Measurements from ENCODE around the gene SLC26A1.
A peak's percentile ranks its signal among the peaks of the same experiment; 100 is the strongest.

The SLC26A1 gene

GRCh38 chr4:1006856-1007255 is 13.7 kb upstream of the SLC26A1 start:
- no peak for DNase-seq (ENCODE audit: low spot score)
- WGBS, 2 donors (ENCODE audit: extremely low coverage in 2 of 2, insufficient read length in 2 of 2, insufficient replicate concordance in 1 of 2): no CpG with 5 or more reads among the region's 5 CpGs
- H2BK15ac ChIP-seq (ENCODE audit: low read length): no peak overlapping the region

GRCh38 chr4:1004557-1005485 is 11.6 kb upstream of the SLC26A1 start:
- Histone ChIP-seq H3K27me3 (ENCODE audit: control insufficient read depth in 3 of 3, insufficient read depth in 3 of 3, low read depth in 1 of 3, low read length in 3 of 3) (peaks cover 29 to 89% (median 81%) of the 10 kb centered on the region in 3 experiments), H3K4me2 (ENCODE audit: insufficient read depth, low read length, poor library complexity, severe bottlenecking) (no peak overlapping the region), H3K79me1 (ENCODE audit: low read depth, low read length) (no peaks in the 10 kb centered on the region), H3K27ac (replicated peaks; ENCODE audit: low read length) (no peak overlapping the region), H3K4me1 (ENCODE audit: control insufficient read depth in 2 of 2, insufficient read depth in 1 of 2, low read depth in 1 of 2, low read length in 2 of 2) (peaks cover 7 to 11% of the 10 kb centered on the region in 2 donors), H2BK120ac (ENCODE audit: low read depth, low read length) (no peak overlapping the region), H3K4me3 (ENCODE audit: low read length in 2 of 2) (no peak overlapping the region), H2BK12ac (ENCODE audit: low read length) (no peak overlapping the region), H4K8ac (ENCODE audit: low read depth, low read length) (no peak overlapping the region), H3K9ac (ENCODE audit: low read depth, low read length, poor library complexity) (no peak overlapping the region), H3K18ac (ENCODE audit: low read length) (no peak overlapping the region), H3K23ac (ENCODE audit: low read depth, low read length, poor library complexity) (no peak overlapping the region), H3K4ac (ENCODE audit: low read length) (no peak overlapping the region), H3K9me3 (replicated peaks in 1 of 2; ENCODE audit: control insufficient read depth in 2 of 2, insufficient read depth in 1 of 2, low read depth in 1 of 2, low read length in 2 of 2) (peaks cover 4% of the 10 kb centered on the region in 2 donors), H3K14ac (ENCODE audit: low read length) (no peak overlapping the region), H4K91ac (ENCODE audit: low read depth, low read length, poor library complexity) (no peak overlapping the region), H3K36me3 (replicated peaks in 1 of 2; ENCODE audit: control insufficient read depth in 2 of 2, insufficient read depth in 2 of 2, low read length in 2 of 2) (no peaks in the 10 kb centered on the region), H2AFZ (ENCODE audit: low read length) (no peak overlapping the region), H2BK5ac (ENCODE audit: low read length) (no peak overlapping the region), H2AK5ac (ENCODE audit: low read depth, low read length) (peak overlapping the region; percentile 2), H2BK15ac (ENCODE audit: low read length) (peak overlapping the region; percentile 5)
- no CpG with 5 or more reads among the region's 25 CpGs for WGBS, 2 donors (ENCODE audit: extremely low coverage in 2 of 2, insufficient read length in 2 of 2, insufficient replicate concordance in 1 of 2)
- DNase-seq (ENCODE audit: low spot score): no peak

More at GRCh38 chr4:1006856-1007255, 13.7 kb upstream of the SLC26A1 start:
- no peak overlapping the region for H3K14ac ChIP-seq (ENCODE audit: low read length)
- no peak overlapping the region for H2BK12ac ChIP-seq (ENCODE audit: low read length)
- H3K27me3 ChIP-seq (ENCODE audit: control insufficient read depth in 3 of 3, insufficient read depth in 3 of 3, low read depth in 1 of 3, low read length in 3 of 3): peaks cover 30 to 81% (median 74%) of the 10 kb centered on the region in 3 experiments
- H2BK120ac ChIP-seq (ENCODE audit: low read depth, low read length): no peak overlapping the region
- H4K91ac ChIP-seq (ENCODE audit: low read depth, low read length, poor library complexity): no peak overlapping the region
- H3K4me1 ChIP-seq (ENCODE audit: control insufficient read depth in 2 of 2, insufficient read depth in 1 of 2, low read depth in 1 of 2, low read length in 2 of 2): peaks cover 8 to 19% of the 10 kb centered on the region in 2 donors
- H3K9ac ChIP-seq (ENCODE audit: low read depth, low read length, poor library complexity): no peak overlapping the region
- H3K36me3 ChIP-seq (replicated peaks in 1 of 2; ENCODE audit: control insufficient read depth in 2 of 2, insufficient read depth in 2 of 2, low read length in 2 of 2): no peaks in the 10 kb centered on the region
- H2BK5ac ChIP-seq (ENCODE audit: low read length): no peak overlapping the region
- H3K4me3 ChIP-seq (ENCODE audit: low read length in 2 of 2): no peak overlapping the region
- peaks cover 0 to 4% of the 10 kb centered on the region in 2 donors for H3K9me3 ChIP-seq (replicated peaks in 1 of 2; ENCODE audit: control insufficient read depth in 2 of 2, insufficient read depth in 1 of 2, low read depth in 1 of 2, low read length in 2 of 2)
- H3K23ac ChIP-seq (ENCODE audit: low read depth, low read length, poor library complexity): no peak overlapping the region
- no peaks in the 10 kb centered on the region for H3K79me1 ChIP-seq (ENCODE audit: low read depth, low read length)
- no peak overlapping the region for H3K4me2 ChIP-seq (ENCODE audit: insufficient read depth, low read length, poor library complexity, severe bottlenecking)
- no peak overlapping the region for H3K4ac ChIP-seq (ENCODE audit: low read length)
- H4K8ac ChIP-seq (ENCODE audit: low read depth, low read length): no peak overlapping the region
- no peak overlapping the region for H2AFZ ChIP-seq (ENCODE audit: low read length)
- no peak overlapping the region for H2AK5ac ChIP-seq (ENCODE audit: low read depth, low read length)
- H3K27ac ChIP-seq (replicated peaks; ENCODE audit: low read length): no peak overlapping the region
- no peak overlapping the region for H3K18ac ChIP-seq (ENCODE audit: low read length)

GRCh38 chr4:1004071-1004418 is 10.8 kb upstream of the SLC26A1 start:
- peaks cover 4 to 6% of the 10 kb centered on the region in 2 donors for H3K9me3 ChIP-seq (replicated peaks in 1 of 2; ENCODE audit: control insufficient read depth in 2 of 2, insufficient read depth in 1 of 2, low read depth in 1 of 2, low read length in 2 of 2)
- H3K23ac ChIP-seq (ENCODE audit: low read depth, low read length, poor library complexity): peak overlapping the region; percentile 85
- H4K91ac ChIP-seq (ENCODE audit: low read depth, low read length, poor library complexity): no peak overlapping the region
- no peak overlapping the region for H3K4me2 ChIP-seq (ENCODE audit: insufficient read depth, low read length, poor library complexity, severe bottlenecking)
- H3K79me1 ChIP-seq (ENCODE audit: low read depth, low read length): no peaks in the 10 kb centered on the region
- H2BK120ac ChIP-seq (ENCODE audit: low read depth, low read length): no peak overlapping the region
- H2BK15ac ChIP-seq (ENCODE audit: low read length): peak overlapping the region; percentile 96
- H3K9ac ChIP-seq (ENCODE audit: low read depth, low read length, poor library complexity): no peak overlapping the region
- H3K27ac ChIP-seq (replicated peaks; ENCODE audit: low read length): no peak overlapping the region
- H3K4ac ChIP-seq (ENCODE audit: low read length): no peak overlapping the region
- peak overlapping the region; percentile 97 for H3K14ac ChIP-seq (ENCODE audit: low read length)
- no peaks in the 10 kb centered on the region for H3K36me3 ChIP-seq (replicated peaks in 1 of 2; ENCODE audit: control insufficient read depth in 2 of 2, insufficient read depth in 2 of 2, low read length in 2 of 2)
- DNase-seq (ENCODE audit: low spot score): no peak
- peaks cover 29 to 92% (median 81%) of the 10 kb centered on the region in 3 experiments for H3K27me3 ChIP-seq (ENCODE audit: control insufficient read depth in 3 of 3, insufficient read depth in 3 of 3, low read depth in 1 of 3, low read length in 3 of 3)
- no CpG with 5 or more reads among the region's 13 CpGs for WGBS, 2 donors (ENCODE audit: extremely low coverage in 2 of 2, insufficient read length in 2 of 2, insufficient replicate concordance in 1 of 2)
- H2BK5ac ChIP-seq (ENCODE audit: low read length): no peak overlapping the region
- peaks cover 10 to 11% of the 10 kb centered on the region in 2 donors for H3K4me1 ChIP-seq (ENCODE audit: control insufficient read depth in 2 of 2, insufficient read depth in 1 of 2, low read depth in 1 of 2, low read length in 2 of 2)
- no peak overlapping the region for H3K4me3 ChIP-seq (ENCODE audit: low read length in 2 of 2)
- H2AK5ac ChIP-seq (ENCODE audit: low read depth, low read length): no peak overlapping the region
- H4K8ac ChIP-seq (ENCODE audit: low read depth, low read length): no peak overlapping the region
- H3K18ac ChIP-seq (ENCODE audit: low read length): peak overlapping the region; percentile 97
- H2BK12ac ChIP-seq (ENCODE audit: low read length): no peak overlapping the region
- no peak overlapping the region for H2AFZ ChIP-seq (ENCODE audit: low read length)
